Stimulated activated naive B cell treated with anti-CD40 and anti-IgM and Interleukin-4, amounts not matched to agents 10 μg/mL and 1 μg/mL and 100 μg/mL, for 72 hours (primary cell): Measurements from ENCODE around the gene OGFOD1.

Experiments used
- ATAC-seq, 2 donors: fragments of 150-1000 bp; cut with Tn5 transposase; replicated peaks; 2 replicates each; pipeline ENCODE4 v1.10.0; 2021; ENCODE audit warnings: moderate library complexity in 1 of 2
- DNase-seq: peaks from one replicate; pipeline ENCODE4 v3.0.0; 2021
- H3K27ac Mint-ChIP-seq: one replicate; pipeline ENCODE4 v1.8.0; 2022; ENCODE audit warnings: mild to moderate bottlenecking, mixed read lengths
- H3K27me3 Mint-ChIP-seq, 2 donors: one replicate each; pipeline ENCODE4 v1.8.0; 2022; ENCODE audit warnings: mixed read lengths in 2 of 2
- H3K36me3 Mint-ChIP-seq, 2 donors: one replicate each; pipeline ENCODE4 v1.8.0; 2022; ENCODE audit warnings: mixed read lengths in 2 of 2, mild to moderate bottlenecking in 1 of 2
- H3K4me1 Mint-ChIP-seq, 2 donors: one replicate each; pipeline ENCODE4 v1.8.0; 2022; ENCODE audit warnings: mixed read lengths in 2 of 2, mild to moderate bottlenecking in 1 of 2
- H3K4me3 Mint-ChIP-seq, 2 donors: one replicate each; pipeline ENCODE4 v1.8.0; 2022; ENCODE audit warnings: mild to moderate bottlenecking in 2 of 2, mixed read lengths in 2 of 2, moderate library complexity in 1 of 2
- H3K9me3 Mint-ChIP-seq, 2 donors: one replicate each; pipeline ENCODE4 v1.8.0; 2022; ENCODE audit warnings: mixed read lengths in 2 of 2, mild to moderate bottlenecking in 1 of 2

OGFOD1 gene

DNA sequence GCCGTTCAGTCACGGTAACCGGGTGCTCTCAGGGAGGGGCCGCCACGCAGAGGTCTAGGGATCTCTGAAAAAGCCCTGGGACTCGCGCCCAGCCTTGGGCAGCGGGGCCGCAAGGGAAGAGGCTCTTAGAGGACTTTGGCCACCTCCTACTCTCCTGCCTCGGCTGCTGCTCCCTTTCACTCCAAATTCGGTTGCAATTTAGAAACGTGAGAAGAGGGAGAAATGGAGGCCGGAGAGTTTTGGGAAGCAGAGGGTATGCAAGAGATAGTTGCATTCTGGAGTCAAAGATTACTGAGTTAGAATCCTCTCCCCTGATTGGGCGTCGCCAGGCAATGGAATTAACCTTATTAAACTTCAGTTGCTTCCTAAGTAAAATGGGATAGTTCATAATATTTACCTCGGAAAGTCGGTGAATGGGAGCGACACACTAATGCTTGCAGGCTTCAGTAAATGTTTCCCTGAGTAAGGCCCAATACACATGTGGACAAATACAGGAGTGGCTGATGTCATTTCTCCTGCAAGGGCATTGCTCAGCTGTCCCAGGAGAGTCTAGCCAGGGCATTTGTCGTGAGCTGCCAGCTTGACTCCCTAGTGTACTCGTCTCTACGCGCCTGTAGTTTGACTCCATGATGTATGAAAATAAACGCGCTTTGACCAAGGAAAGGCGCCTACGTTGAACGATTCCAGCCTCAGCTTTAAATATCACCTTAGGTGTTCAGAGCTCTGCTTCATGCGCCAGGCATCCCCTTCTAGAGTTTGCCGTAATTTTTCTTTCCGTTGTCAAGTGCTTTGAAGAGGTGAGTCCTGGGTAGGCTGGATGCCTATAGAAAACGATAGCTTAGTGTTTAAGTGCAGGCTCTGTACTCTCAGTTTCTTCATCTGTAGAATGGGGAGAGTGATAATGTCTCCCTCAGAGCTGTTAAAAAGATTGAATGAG, 667 bp downstream of the OGFOD1 start:
- H3K27ac Mint-ChIP-seq, result peak overlapping the region; percentile 96
- H3K9me3 Mint-ChIP-seq, result no peaks in the 10 kb centered on the region
- H3K27me3 Mint-ChIP-seq, result no peaks in the 10 kb centered on the region
- peaks cover 27 to 33% of the 10 kb centered on the region in 2 donors for H3K36me3 Mint-ChIP-seq
- peak overlapping the region; percentile 91 to 94 for H3K4me3 Mint-ChIP-seq
- ATAC-seq (peak; percentile 59 to 65), DNase-seq (no peak)
- peaks cover 29 to 44% of the 10 kb centered on the region in 2 donors for H3K4me1 Mint-ChIP-seq

DNA sequence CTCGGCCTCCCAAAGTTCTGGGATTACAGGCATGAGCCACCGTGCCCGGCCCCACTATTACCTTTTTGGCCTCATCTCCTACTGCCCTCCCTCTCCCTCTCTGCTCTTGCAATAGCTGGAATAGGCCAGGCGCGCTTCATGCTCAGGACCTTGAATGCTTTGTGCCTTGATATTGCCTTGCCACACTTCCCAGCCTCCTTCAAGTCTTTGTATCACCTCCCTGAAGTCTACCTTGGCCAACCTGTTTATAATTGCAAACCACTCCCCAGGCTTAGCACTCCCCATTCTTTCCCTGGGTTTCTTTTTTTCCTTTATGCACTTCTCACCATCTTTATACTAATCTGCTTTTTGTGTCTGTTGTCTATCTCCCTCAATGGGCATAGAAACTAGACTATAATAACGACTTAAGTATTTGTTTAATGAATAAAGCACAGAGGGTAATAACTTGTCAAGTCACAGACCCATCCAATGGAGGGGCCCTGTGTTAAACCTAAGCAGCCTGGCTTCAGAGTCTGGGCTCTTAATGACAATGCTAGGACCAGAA, 6.6 kb downstream of the OGFOD1 start:
- Mint-ChIP-seq H3K27me3 (no peaks in the 10 kb centered on the region), H3K4me3 (no peak overlapping the region), H3K27ac (no peak overlapping the region), H3K4me1 (peaks cover 13% of the 10 kb centered on the region in 2 donors), H3K9me3 (no peaks in the 10 kb centered on the region), H3K36me3 (peaks cover 43 to 58% of the 10 kb centered on the region in 2 donors)
- ATAC-seq (no peak), DNase-seq (no peak)

DNA sequence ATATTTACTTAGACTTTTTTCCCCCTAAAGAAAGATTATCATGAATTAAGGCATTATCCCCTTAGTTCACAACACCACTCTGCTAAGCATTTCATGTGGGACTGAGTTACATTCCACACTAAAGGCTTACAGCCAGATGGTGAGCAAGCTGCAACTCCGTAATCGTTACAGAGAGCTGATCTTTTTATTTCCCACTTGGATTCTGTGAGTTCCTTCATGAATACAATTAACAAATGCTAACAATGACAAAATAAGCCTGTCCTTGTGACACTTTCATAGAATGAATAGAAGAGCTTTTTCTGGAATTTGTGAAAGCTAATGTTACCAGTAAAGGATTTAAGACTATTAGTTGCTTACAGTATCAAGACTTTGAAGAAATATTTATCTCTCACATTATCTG, 8.7 kb downstream of the OGFOD1 start:
- peaks cover 33 to 56% of the 10 kb centered on the region in 2 donors for H3K36me3 Mint-ChIP-seq
- no peaks in the 10 kb centered on the region for H3K27me3 Mint-ChIP-seq
- DNase-seq, result no peak

DNA sequence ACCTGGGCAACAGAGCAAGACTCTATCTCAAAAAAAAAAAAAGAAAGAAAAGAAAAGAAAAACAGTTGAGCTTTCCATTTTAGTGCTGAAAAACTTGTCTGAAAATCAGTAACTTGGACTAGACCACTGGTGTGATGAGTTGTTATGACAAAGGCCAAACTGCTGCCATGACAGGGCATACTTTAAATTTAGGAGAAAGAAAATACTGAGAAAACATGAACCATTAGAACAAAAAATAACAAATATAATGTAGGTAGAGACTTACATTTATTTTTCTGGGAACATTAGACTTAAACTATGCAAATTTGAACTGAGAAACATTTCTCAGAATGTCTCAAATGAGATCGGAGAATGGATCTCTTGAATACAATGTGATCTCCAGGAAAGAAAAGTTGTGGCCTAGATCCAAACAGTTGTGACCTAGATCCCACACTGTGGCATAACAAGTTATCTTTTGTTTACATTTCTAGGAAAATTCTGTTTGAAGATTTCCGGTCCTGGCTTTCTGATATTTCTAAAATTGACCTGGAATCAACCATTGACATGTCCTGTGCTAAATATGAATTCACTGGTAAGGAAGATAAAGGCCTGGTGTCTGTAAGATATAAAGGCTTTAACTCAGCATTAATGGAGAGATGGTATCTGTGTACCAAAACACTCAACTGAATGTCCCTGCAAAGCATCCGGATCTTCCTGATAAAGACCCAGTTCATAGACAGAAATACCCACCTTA, 10.9 kb downstream of the OGFOD1 start:
- Mint-ChIP-seq H3K27ac (peak overlapping the region; percentile 28), H3K27me3 (no peaks in the 10 kb centered on the region), H3K9me3 (no peaks in the 10 kb centered on the region), H3K4me3 (no peak overlapping the region), H3K36me3 (peaks cover 29 to 44% of the 10 kb centered on the region in 2 donors), H3K4me1 (peaks cover 0 to 3% of the 10 kb centered on the region in 2 donors)
- no peak for ATAC-seq
- DNase-seq, result no peak

More for the DNA sequence above, 8.7 kb downstream of the OGFOD1 start:
- no peak for ATAC-seq
- H3K27ac Mint-ChIP-seq, result no peak overlapping the region
- H3K4me3 Mint-ChIP-seq, result no peak overlapping the region
- no peaks in the 10 kb centered on the region for H3K9me3 Mint-ChIP-seq
- H3K4me1 Mint-ChIP-seq, result peaks cover 10 to 13% of the 10 kb centered on the region in 2 donors

DNA sequence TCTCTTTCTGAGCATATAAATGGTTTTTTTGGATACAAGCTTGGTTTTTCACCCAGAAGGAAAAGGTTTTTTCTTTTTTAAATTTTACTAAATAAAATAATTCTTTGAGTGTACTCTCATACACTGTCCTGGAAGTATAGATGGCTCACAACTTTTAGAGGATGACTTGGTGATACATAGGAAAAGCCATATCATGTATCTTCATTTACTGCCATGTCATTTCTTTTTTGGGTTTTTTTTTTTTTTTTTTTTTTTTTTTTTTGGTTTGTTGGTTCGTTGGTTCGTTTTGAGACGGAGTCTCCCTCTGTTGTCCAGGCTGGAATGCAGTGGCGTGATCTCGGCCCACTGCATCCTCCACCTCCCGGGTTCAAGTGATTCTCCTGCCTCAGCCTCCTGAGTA, 11.8 kb downstream of the OGFOD1 start:
- Mint-ChIP-seq H3K4me1 (no peaks in the 10 kb centered on the region), H3K36me3 (peaks cover 26 to 46% of the 10 kb centered on the region in 2 donors), H3K4me3 (no peak overlapping the region), H3K9me3 (no peaks in the 10 kb centered on the region), H3K27me3 (no peaks in the 10 kb centered on the region), H3K27ac (no peak overlapping the region)
- ATAC-seq (no peak), DNase-seq (no peak)

DNA sequence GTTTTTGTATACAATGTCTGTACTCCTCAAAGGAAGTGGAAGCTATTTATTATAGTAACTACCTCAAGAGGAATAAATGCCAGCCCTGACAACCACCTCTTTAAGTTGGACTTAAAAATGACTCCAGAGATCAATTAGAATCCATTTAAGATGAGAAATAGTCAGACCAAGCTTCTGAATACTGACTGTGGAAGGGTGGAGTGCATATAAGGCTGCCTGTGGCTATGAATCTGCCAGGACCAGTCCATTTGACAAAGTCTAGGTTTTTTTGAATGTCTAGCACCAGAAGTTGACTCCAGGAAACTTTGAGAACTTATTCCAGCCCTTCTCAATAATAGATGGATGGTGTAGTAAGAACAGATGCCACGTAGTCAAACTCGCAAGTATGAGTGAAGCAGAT, 15.0 kb downstream of the OGFOD1 start:
- peaks cover 33 to 55% of the 10 kb centered on the region in 2 donors for H3K36me3 Mint-ChIP-seq
- H3K4me1 Mint-ChIP-seq, result no peaks in the 10 kb centered on the region
- no peaks in the 10 kb centered on the region for H3K9me3 Mint-ChIP-seq

DNA sequence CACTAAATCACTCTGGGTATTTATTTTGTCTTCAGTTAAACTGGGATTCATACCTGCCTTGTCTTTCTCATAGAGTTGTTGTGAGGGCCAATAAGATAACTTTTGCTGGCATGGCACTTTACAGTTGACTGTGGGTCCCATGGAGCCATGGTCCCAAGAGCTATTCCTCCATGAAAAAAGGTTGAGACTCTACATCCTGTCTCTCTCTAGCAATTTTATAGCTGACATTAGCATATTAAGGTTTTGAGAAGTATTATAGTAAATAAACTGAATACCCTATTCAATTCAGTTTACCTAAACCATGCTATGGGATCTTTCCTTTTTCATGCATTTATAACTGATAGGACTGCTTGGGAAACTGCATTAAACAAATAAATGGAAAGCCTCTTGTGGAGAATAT, 17.4 kb downstream of the OGFOD1 start:
- Mint-ChIP-seq H3K4me3 (no peak overlapping the region), H3K27me3 (no peaks in the 10 kb centered on the region), H3K36me3 (peaks cover 34 to 58% of the 10 kb centered on the region in 2 donors), H3K9me3 (no peaks in the 10 kb centered on the region), H3K4me1 (no peaks in the 10 kb centered on the region), H3K27ac (no peak overlapping the region)
- DNase-seq (no peak), ATAC-seq (no peak)

More for the DNA sequence above, 15.0 kb downstream of the OGFOD1 start:
- Mint-ChIP-seq H3K27ac (no peak overlapping the region), H3K4me3 (no peak overlapping the region), H3K27me3 (no peaks in the 10 kb centered on the region)
- DNase-seq (no peak), ATAC-seq (no peak)

DNA sequence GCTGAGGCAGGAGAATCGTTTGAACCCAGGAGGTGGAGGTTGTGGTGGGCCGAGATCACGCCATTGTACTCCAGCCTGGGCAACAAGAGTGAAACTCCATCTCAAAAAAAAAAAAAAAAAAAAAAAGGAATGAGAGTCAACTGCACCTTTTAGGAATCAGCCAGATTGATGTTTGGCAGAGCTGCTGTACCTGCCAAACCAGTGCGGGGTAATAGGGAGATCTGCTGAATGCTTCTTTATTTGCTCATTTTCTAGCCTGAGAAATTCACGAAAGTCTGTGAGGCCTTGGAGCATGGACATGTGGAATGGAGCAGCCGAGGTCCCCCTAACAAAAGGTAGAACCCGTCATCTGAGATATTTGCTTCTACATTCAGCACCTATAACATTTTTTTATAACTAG, 18.4 kb downstream of the OGFOD1 start:
- H3K27ac Mint-ChIP-seq, result no peak overlapping the region
- no peaks in the 10 kb centered on the region for H3K9me3 Mint-ChIP-seq
- H3K4me3 Mint-ChIP-seq, result no peak overlapping the region
- no peak for ATAC-seq
- DNase-seq, result no peak
- peaks cover 35 to 52% of the 10 kb centered on the region in 2 donors for H3K36me3 Mint-ChIP-seq
- no peaks in the 10 kb centered on the region for H3K27me3 Mint-ChIP-seq
- no peaks in the 10 kb centered on the region for H3K4me1 Mint-ChIP-seq

DNA sequence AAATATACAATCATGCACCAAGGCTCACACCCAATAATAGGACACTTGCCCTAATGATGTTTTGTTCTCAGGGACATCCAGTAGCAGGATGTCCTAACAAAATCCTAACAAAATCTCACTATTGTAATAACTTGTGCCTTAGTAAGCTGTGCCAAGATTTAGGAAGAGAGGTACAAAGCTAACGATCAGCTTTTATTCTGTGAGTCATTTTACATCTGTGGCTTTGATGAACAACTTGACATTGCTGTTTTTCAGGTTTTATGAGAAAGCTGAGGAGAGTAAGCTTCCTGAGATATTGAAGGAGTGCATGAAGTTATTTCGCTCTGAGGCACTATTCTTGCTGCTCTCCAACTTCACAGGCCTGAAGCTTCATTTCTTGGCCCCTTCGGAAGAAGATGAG, 18.9 kb downstream of the OGFOD1 start:
- no peaks in the 10 kb centered on the region for H3K4me1 Mint-ChIP-seq
- H3K27me3 Mint-ChIP-seq, result no peaks in the 10 kb centered on the region
- peaks cover 36 to 55% of the 10 kb centered on the region in 2 donors for H3K36me3 Mint-ChIP-seq
- DNase-seq, result no peak
- H3K27ac Mint-ChIP-seq, result no peak overlapping the region
- H3K9me3 Mint-ChIP-seq, result no peaks in the 10 kb centered on the region
- H3K4me3 Mint-ChIP-seq, result no peak overlapping the region
- no peak for ATAC-seq

DNA sequence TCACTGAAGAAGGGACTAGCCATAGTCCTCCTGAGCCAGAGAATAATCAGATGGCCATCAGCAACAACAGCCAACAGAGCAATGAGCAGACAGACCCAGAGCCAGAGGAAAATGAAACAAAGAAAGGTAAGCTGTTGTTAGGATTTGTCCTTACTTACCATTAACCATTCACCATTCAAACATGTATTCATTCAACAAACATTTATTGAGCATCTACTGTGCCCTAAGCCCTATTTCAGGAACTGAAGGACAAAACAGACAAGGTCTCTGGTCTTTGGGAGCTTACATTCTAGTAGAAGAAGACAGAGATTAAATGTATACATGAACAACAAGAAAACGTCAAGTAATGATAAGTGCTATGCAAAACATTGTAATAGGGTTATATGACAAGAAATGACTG, 19.3 kb downstream of the OGFOD1 start:
- H3K9me3 Mint-ChIP-seq, result no peaks in the 10 kb centered on the region
- no peaks in the 10 kb centered on the region for H3K27me3 Mint-ChIP-seq
- no peaks in the 10 kb centered on the region for H3K4me1 Mint-ChIP-seq
- peaks cover 38 to 54% of the 10 kb centered on the region in 2 donors for H3K36me3 Mint-ChIP-seq
- H3K4me3 Mint-ChIP-seq, result no peak overlapping the region
- no peak for DNase-seq
- no peak for ATAC-seq
- H3K27ac Mint-ChIP-seq, result no peak overlapping the region

DNA sequence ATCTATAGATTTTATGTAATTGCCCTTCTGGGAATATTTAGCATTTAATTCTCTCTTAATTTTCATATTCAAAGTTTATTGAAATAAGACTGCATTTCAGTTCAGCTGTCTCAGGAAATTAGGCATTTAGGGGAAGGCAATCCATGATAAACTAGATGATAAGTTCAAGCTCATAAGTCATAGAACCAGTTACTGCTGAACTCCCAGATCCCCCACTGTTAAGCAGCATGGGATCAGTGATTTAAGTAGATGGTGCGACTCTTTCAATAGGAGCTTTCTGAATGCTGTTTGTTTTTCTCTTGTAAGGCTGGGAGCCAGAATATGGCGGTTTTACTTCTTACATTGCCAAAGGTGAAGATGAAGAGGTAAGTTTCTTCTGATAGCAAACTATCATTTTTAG, 23.8 kb downstream of the OGFOD1 start:
- peaks cover 39 to 40% of the 10 kb centered on the region in 2 donors for H3K36me3 Mint-ChIP-seq

DNA sequence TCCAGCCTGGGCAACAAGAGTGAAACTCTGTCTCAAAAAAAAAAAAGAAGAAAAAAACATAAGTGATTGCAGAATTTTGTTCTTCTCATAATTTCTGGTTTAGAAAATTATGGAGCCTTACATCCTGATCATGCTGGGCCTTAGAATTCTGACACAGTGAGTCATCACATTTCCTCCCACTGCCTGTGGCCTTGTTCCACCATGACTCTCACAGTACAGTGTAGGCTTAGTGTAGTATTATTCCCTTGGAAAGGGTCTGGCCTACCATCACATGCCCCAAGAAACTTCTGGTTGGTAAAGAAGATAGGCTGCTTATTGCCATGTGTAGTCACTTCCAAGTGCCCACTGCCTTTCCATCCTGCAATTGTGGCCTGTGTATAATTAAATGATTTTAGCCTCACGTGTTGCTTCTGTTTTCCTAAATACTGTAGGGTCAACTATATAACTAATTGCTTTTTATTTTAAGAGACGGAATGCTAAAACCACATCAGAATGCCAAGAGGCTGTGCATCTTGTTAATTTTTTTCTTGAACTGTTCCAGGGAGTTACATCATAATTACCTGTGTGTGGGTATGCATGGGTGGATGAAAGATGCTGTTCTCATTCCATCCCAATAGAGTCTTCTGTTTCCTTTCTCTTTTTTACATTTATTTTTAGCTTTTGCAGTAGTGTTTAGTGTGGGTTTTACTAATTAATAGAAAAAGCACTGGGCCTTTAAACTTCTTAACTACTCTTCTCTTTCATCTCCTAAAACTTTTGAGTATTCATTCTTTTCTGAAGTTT, 25.9 kb downstream of the OGFOD1 start:
- no peak for ATAC-seq
- DNase-seq, result no peak
- no peaks in the 10 kb centered on the region for H3K4me1 Mint-ChIP-seq
- no peaks in the 10 kb centered on the region for H3K27me3 Mint-ChIP-seq
- H3K27ac Mint-ChIP-seq, result peak overlapping the region; percentile 42
- H3K4me3 Mint-ChIP-seq, result no peak overlapping the region
- no peaks in the 10 kb centered on the region for H3K9me3 Mint-ChIP-seq
- peaks cover 32 to 36% of the 10 kb centered on the region in 2 donors for H3K36me3 Mint-ChIP-seq

More for the DNA sequence above, 23.8 kb downstream of the OGFOD1 start:
- no peaks in the 10 kb centered on the region for H3K9me3 Mint-ChIP-seq
- H3K4me3 Mint-ChIP-seq, result no peak overlapping the region
- DNase-seq (no peak), ATAC-seq (no peak)
- no peak overlapping the region for H3K27ac Mint-ChIP-seq
- no peaks in the 10 kb centered on the region for H3K27me3 Mint-ChIP-seq
- H3K4me1 Mint-ChIP-seq, result no peaks in the 10 kb centered on the region

DNA sequence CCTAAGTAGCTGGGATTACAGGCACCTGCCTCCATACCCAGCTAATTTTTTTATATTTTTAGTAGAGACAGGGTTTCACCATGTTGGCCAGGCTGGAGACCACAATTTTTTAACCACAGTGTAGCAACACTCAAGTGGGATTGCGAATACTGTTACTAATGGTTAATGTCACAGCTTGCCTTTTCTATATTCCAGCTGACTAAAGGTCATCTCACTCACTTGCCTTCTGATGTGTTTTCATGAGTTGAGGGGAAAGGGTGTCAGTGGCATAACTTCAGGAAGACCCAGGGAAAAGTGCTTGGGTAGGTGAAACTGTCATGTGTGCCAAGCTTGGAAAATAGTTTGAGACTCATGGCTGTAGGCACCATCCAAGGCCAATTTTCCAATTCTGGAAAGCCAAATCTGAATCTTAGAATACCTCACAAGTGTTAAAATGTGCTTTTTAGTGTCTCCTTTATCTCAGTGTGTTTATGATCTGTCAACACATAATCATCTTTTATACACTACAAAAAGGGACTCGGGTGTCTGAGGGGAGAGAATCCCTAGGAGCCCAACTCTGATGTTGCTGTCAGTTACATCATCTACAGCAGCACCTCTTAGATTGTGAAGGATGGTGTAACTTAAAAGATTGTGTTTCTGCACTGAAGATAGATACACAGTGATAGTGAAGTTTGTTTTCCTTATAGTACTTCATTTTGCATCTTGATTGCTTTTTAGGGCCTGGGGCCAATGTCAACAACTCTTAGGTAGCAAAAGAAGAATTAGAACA, 27.1 kb downstream of the OGFOD1 start:
- ATAC-seq, result no peak
- no peak for DNase-seq
- H3K27me3 Mint-ChIP-seq, result no peaks in the 10 kb centered on the region
- no peak overlapping the region for H3K27ac Mint-ChIP-seq
- peaks cover 32 to 34% of the 10 kb centered on the region in 2 donors for H3K36me3 Mint-ChIP-seq
- no peak overlapping the region for H3K4me3 Mint-ChIP-seq
- H3K9me3 Mint-ChIP-seq, result no peaks in the 10 kb centered on the region
- H3K4me1 Mint-ChIP-seq, result no peaks in the 10 kb centered on the region
